WTC11 (cell line): Measurements from ENCODE around the gene PITPNC1. TPM values are rescaled to one million over a fixed set of nuclear protein-coding genes. Genes with fewer than 3 reads are reported as not detected.

Experiments used
- ATAC-seq: fragments of 200-7000 bp; cut with Tn5 transposase; 2 replicates; pipeline ENCODE4 v1.10.0; 2021; ENCODE audit warnings: mild to moderate bottlenecking, moderate library complexity
- CTCF ChIA-PET: fragments of 300-600 bp; sonication (Branson Sonifier 250); formaldehyde crosslinking; loops from one replicate; lab custom pipeline; 2021; ENCODE audit warnings: antibody characterized with exemption; lab: Charles Lee
- POLR2A ChIA-PET: fragments of 350-600 bp; sonication (Branson Sonifier 250); formaldehyde crosslinking; loops from one replicate; lab custom pipeline; 2021; ENCODE audit warnings: antibody characterized with exemption; lab: Charles Lee
- DNase-seq: peaks from one replicate; pipeline ENCODE4 v3.0.0; 2021; ENCODE audit warnings: low spot score
- H3K27ac Mint-ChIP-seq: 2 replicates; pipeline ENCODE4 v1.8.0; 2021; ENCODE audit warnings: mixed read lengths
- H3K27me3 Mint-ChIP-seq: 2 replicates; pipeline ENCODE4 v1.8.0; 2021; ENCODE audit warnings: low read depth, mild to moderate bottlenecking, moderate library complexity, mixed read lengths
- H3K36me3 Mint-ChIP-seq: 2 replicates; pipeline ENCODE4 v1.8.0; 2021; ENCODE audit warnings: mixed read lengths
- H3K4me1 Mint-ChIP-seq: 2 replicates; pipeline ENCODE4 v1.8.0; 2022; ENCODE audit warnings: mixed read lengths
- H3K4me3 Mint-ChIP-seq: 2 replicates; pipeline ENCODE4 v1.8.0; 2021; ENCODE audit warnings: mild to moderate bottlenecking, moderate library complexity, mixed read lengths
- H3K9me3 Mint-ChIP-seq: 2 replicates; pipeline ENCODE4 v1.8.0; 2021; ENCODE audit warnings: mixed read lengths
- ARID4B ChIP-seq: sonication (generic); formaldehyde crosslinking; IDR thresholded peaks from 2 replicates; pipeline ENCODE4 v1.8.0; 2023; ENCODE audit warnings: missing genetic modification reagents, mild to moderate bottlenecking, borderline replicate concordance
- ATF3 ChIP-seq: sonication (generic); formaldehyde crosslinking; conservative IDR thresholded peaks from 2 replicates; pipeline ENCODE4 v1.8.1; 2022; ENCODE audit warnings: mild to moderate bottlenecking, missing genetic modification reagents
- CDX4 ChIP-seq: fragments of 250-450 bp; sonication (Bioruptor Pico); IDR thresholded peaks from 2 replicates; pipeline ENCODE4 v1.9.0; 2021; ENCODE audit warnings: moderate library complexity, mild to moderate bottlenecking, inconsistent platforms, borderline replicate concordance
- E2F5 ChIP-seq: sonication (generic); formaldehyde crosslinking; IDR thresholded peaks from 2 replicates; pipeline ENCODE4 v1.8.1; 2022; ENCODE audit warnings: mild to moderate bottlenecking, moderate library complexity, missing genetic modification reagents
- EMX1 ChIP-seq: fragments of 250-450 bp; sonication (Bioruptor Pico); IDR thresholded peaks from 2 replicates; pipeline ENCODE4 v1.8.0; 2021; ENCODE audit warnings: mild to moderate bottlenecking
- ESRRA ChIP-seq: sonication (generic); formaldehyde crosslinking; IDR thresholded peaks from 2 replicates; pipeline ENCODE4 v1.8.1; 2022; ENCODE audit warnings: mild to moderate bottlenecking, missing genetic modification reagents, borderline replicate concordance
- GABPB1 ChIP-seq: sonication (generic); formaldehyde crosslinking; IDR thresholded peaks from 2 replicates; pipeline ENCODE4 v1.8.1; 2023; ENCODE audit warnings: mild to moderate bottlenecking, missing genetic modification reagents
- NFYB ChIP-seq: sonication (generic); formaldehyde crosslinking; conservative IDR thresholded peaks from 2 replicates; pipeline ENCODE4 v1.8.0; 2022; ENCODE audit warnings: low read depth, missing genetic modification reagents
- PREB ChIP-seq: sonication (generic); formaldehyde crosslinking; IDR thresholded peaks from 2 replicates; pipeline ENCODE4 v1.8.1; 2022; ENCODE audit warnings: mild to moderate bottlenecking, missing genetic modification reagents, moderate library complexity, borderline replicate concordance
- RORB ChIP-seq: fragments of 250-450 bp; sonication (Bioruptor Pico); IDR thresholded peaks from 2 replicates; pipeline ENCODE4 v1.9.0; 2021; ENCODE audit warnings: mild to moderate bottlenecking
- STAT6 ChIP-seq: sonication (generic); formaldehyde crosslinking; conservative IDR thresholded peaks from 2 replicates; pipeline ENCODE4 v1.8.1; 2023; ENCODE audit warnings: mild to moderate bottlenecking, low read depth, missing genetic modification reagents, moderate library complexity
- USF1 ChIP-seq: sonication (generic); formaldehyde crosslinking; IDR thresholded peaks from 2 replicates; pipeline ENCODE4 v1.8.0; 2022; ENCODE audit warnings: mild to moderate bottlenecking, missing genetic modification reagents
- ZNF219 ChIP-seq: sonication (generic); formaldehyde crosslinking; IDR thresholded peaks from 2 replicates; pipeline ENCODE4 v1.8.0; 2023; ENCODE audit warnings: missing genetic modification reagents, mild to moderate bottlenecking, borderline replicate concordance
- ZNF396 ChIP-seq: fragments of 250-450 bp; sonication (Bioruptor Pico); IDR thresholded peaks from 2 replicates; pipeline ENCODE4 v1.8.0; 2021; ENCODE audit warnings: mild to moderate bottlenecking, moderate library complexity, borderline replicate concordance
- ZNF425 ChIP-seq: fragments of 250-450 bp; sonication (Bioruptor Pico); conservative IDR thresholded peaks from 2 replicates; pipeline ENCODE4 v1.9.0; 2021; ENCODE audit warnings: mild to moderate bottlenecking
- total RNA-seq: library from RNA; stranded (reverse); gene quantifications from 3 replicates; pipeline ENCODE4 v1.2.3, GENCODE V29; 2021

PITPNC1 gene
- total RNA-seq, 1 experiment from 2014 or later: 39.8 TPM

- ChIA-PET CTCF (no interaction called here), POLR2A (no interaction called here)
- H3K9me3 Mint-ChIP-seq: peaks cover 13% of the 10 kb centered on the region
- H3K4me1 Mint-ChIP-seq: peaks cover 57% of the 10 kb centered on the region
- no peak overlapping the region for H3K4me3 Mint-ChIP-seq
- peaks cover 13% of the 10 kb centered on the region for H3K36me3 Mint-ChIP-seq
- TF ChIP-seq RORB (CRISPR knock-in tag): no peak
- TF ChIP-seq STAT6: no peak
- TF ChIP-seq ESRRA (CRISPR knock-in tag): no peak
- TF ChIP-seq E2F5 (CRISPR knock-in tag): no peak
- no peak for TF ChIP-seq ATF3
- TF ChIP-seq USF1 (CRISPR knock-in tag): no peak
- no peak for TF ChIP-seq GABPB1 (CRISPR knock-in tag)
- no peak for TF ChIP-seq ARID4B (CRISPR knock-in tag)
- no peak for TF ChIP-seq NFYB
- TF ChIP-seq CDX4: no peak
- no peak for TF ChIP-seq ZNF425 (CRISPR knock-in tag)
- TF ChIP-seq ZNF396 (CRISPR knock-in tag): no peak
- no peak for TF ChIP-seq ZNF219 (CRISPR knock-in tag)
- TF ChIP-seq EMX1 (CRISPR knock-in tag): no peak
- TF ChIP-seq PREB (CRISPR knock-in tag): no peak
- TF ChIP-seq, all 79 proteins: peak for 0
- no peak for DNase-seq
- peak overlapping the region; percentile 55 for H3K27ac Mint-ChIP-seq
- no peak for ATAC-seq
- no peaks in the 10 kb centered on the region; the same call in 1 of the 2 replicates for H3K27me3 Mint-ChIP-seq
These were observed 144.1 kb downstream of the PITPNC1 start for GRCh38 chr17:67520916-67521774.
